GM10847 (cell line): ENCODE results near the gene ZNF335.

ENCODE experiments used
- POLR2A ChIP-seq: IDR thresholded peaks from 2 replicates; pipeline ENCODE4 v1.6.1; 2011; ENCODE audit not compliant: insufficient read length; ENCODE audit errors: extremely low read depth

ZNF335 gene

DNA sequence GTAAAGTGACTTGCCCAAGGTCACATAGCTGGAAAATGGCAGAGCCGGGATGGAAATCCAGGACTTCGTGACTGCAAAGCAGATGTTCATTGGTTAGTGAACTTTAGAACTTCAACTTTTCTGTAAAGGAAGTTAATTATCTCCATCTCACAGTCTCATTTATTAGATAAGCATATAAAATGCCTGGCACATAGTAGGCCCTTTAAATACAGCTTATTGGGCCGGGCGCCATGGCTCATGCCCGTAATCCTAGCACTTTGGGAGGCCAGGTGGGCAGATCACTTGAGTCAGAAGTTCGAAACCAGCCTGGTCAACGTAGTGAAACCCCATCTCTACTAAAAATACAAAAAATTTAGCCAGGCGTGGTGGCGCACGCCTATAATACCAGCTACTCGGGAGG is 35.0 kb upstream of the ZNF335 start:
- no peak for TF ChIP-seq POLR2A

DNA sequence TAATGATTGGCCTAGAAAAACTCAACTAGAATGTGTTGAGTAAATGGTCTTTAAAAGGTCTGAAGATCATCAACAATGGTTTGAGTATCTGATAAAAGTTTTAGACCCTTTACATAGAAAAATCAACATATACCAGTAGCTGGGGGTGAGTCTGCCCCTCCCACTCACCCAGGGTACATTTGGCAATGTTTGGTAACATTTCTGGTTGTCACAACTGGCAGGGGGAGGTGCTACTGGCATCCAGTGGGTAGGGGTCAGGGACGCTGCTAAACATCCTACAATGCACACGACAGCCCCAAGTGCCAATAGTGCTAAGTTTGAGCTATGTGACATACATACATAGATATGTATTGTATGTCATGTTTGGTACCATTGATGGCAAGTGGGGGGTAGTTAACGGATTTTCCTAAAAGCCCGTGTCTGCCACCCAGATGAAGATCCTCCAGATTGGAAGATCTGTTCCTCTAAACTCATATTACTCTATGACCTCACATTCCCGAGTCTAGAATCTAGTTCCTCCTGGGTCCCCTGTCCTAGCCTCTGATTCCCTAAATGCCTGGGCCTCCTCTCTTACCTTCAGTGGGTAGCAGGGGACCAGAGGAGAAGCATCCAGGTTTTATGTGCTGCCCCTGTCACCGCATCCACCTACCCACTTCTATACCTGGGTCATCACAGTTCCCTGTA is 34.2 kb upstream of the ZNF335 start:
- no peak for TF ChIP-seq POLR2A

DNA sequence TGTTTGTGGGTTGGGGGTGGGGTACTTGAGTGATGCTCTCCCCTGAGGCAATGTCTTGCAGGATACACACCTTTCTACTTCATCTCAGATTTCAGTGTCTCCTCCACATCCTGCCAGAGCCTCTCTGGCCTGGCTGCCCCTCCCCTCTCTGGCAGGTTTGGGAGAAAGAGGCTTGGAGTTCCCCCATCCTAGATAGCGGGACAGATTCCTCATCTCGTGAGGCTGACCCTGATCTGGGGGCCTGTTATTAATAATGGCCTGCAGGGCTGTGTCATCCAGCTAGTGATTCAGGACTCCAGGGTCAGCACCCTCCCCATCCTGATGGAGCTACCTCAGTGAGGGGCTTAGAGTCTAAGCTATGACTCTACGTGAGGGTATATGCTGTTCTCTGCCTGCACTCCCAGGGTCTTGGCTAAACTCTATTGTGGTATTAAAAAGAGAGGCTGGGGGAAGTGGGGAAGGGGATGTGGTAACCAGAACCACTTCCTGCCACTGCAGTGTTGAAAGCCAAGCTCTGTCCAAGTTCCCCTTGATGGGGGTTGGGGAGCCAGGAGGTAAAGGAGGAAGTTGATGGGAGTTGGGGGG is 33.0 kb upstream of the ZNF335 start:
- no peak for TF ChIP-seq POLR2A

DNA sequence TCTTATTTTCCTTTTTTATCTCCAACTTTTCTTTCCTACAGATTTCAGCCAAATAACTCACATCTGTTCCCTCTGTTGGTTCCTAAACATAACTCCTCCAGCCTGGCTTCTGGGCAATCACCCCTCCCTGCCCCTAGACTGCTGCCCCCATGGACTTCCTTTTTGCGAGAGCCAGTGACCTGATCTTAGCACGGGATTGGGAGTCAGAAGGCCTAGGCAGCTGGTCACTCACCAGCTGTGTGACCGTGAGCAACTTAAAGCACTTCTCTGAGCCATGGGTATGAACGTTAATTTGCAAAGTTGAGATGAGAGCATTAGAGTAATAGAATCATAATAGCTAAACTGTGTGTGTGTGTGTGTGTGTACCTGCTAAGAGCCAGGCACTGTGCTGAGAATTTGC is 32.2 kb upstream of the ZNF335 start:
- no peak for TF ChIP-seq POLR2A

DNA sequence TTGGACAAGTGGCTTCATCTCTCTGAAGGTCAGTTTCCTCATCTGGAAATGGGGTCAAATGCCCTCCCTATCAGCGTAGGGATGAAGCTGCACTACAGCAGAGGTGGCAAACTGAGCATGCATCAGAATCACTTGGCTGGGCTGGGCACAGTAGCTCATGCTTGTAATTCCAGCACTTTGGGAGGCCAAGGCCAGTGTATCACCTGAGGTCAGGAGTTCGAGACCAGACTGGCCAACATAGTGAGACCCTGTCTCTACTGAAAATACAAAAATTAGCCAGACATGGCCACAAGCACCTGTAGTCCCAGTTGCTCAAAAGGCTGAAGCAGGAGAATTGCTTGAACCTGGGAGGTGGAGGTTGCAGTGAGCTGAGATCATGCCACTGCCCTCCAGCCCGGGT is 30.0 kb upstream of the ZNF335 start:
- no peak for TF ChIP-seq POLR2A

DNA sequence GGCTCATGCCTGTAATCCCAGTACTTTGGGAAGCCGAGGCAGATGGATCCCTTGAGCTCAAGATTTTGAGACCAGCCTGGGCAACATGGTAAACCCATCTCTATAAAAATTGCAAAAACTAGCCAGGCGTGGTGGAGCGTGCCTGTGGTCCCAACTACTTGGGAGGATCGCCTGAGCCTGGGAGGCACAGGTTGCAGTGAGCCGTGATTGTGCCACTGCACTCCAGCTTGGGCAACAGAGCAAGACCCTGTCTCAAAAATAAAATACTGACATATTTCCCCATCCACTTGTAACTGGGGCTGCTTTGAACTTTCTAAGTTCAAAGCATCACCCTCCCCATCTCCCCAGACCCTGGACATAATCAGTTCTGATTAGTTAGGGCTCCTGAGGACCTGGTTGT is 29.5 kb upstream of the ZNF335 start:
- no peak for TF ChIP-seq POLR2A

DNA sequence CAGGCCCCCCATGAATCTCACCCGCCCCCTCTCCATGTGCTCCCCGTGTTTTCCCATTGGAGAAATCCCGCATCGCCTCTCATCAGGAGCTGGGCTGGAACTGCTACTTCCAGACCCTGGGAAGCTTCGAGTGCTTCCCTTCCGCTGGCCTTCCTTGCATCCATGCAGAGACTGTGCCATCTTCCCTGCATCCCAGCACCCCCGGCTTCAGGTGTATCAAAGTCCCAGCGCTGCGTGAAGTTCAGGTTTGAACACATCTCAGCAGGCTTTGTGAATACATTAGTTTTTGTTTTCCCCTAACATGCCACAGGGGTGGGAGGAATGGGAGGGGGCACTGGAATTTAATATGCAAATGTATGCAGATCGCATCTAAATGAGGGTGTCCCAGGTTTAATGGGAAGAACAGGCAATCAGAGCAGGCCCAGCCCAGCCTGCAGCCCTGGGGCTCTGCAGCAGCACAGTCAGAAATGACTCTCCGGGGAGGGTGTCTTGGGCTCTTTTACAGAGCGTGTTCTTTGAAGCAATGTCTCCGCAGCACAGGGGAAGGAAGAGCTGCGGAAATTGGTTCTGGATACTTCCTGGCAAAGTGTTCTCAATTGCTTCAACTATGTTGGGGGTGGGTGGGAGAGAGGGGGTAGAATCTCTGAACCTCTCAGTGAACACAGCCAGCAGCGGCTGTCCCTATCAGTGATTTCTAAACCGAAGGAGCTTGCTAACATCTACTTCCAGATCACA is 28.4 kb upstream of the ZNF335 start:
- TF ChIP-seq POLR2A = no peak

DNA sequence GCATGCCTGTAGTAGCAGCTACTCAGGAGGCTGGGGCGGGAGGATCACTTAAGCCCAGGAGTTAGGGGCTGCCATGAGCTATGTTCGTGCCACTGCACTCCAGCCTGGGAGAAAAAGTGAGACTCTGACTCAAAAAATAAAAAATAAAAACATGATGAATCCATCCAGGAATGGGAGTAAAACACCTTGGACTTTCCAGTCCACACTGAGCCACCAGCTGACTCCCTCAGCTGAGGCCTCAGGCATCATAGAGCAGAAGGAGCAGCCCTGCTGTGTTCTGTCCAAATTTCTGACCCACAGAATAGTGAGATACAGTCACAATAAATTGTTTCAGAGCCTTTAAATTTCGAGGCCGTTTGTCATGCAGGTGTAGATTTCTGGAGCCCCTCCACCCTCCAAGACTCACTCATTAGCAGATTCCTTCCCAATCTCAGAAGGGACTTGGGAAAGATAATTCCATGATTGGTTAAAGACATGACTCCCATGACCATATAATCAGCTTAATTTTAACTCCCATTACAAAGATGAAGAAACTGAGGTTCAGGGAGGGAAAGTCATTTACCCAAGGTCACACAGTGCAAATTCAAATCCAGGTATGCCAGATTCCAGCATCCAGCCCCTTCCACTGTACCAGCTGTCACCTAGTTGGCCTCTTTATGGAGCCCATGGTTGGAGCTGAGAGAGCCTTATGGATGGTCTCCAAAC is 27.7 kb upstream of the ZNF335 start:
- no peak for TF ChIP-seq POLR2A

DNA sequence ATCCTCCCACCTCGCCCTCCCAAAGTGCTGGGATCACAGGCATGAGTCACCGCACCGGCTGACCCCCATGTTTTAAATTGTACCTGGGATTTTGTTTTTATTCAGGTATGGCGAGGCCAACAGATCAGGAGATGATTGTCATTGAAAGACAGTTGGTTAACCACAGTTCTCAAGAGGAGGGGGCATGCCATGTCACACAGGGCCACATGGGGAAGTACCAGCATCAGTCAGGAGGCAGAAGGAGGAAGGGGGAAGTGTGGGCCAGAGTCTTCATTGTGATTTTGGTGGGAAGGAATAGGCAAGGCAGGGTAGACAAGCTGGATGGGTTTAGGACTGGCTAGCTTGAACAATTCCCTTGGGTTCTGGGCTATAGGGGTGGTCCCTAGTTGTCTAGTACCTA is 26.8 kb upstream of the ZNF335 start:
- no peak for TF ChIP-seq POLR2A

DNA sequence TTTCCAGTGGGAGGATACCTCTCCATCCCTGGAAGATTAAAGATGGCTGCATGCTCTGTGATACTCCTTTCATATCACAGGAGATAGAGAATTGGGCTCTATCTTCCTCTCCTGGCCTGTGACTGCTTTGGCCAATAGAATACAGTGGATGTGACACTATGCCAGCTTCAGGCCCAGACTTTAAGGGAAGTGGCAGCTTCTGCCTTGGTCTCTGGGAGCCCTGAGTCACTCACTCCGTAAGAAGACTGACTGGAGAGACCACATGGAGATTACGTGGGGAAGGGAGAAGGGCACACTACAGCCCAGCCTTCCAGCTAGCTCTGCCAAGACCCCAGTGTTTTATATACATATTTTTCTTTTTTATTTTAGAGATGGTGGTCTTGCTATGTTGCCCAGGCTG is 26.3 kb upstream of the ZNF335 start:
- TF ChIP-seq POLR2A = no peak

DNA sequence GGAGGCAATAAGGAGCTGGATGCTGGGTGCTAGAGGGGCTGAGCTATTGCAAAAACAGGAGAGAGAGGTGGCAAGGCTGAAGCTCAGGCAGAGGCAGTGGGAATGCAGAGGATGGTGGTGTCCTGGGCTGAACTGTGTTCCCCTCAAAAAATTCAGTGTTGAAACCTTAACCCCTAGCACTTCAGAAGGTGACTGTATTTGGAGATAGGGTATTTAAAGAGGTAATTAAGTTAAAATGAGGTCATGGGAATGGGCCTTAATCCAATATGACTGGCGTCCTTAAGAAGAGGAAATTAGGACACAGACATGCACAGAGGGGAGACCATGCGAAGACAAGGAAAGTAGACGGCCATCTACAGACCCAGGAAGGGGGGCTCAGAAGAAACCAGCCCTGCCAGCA is 25.2 kb upstream of the ZNF335 start:
- no peak for TF ChIP-seq POLR2A

DNA sequence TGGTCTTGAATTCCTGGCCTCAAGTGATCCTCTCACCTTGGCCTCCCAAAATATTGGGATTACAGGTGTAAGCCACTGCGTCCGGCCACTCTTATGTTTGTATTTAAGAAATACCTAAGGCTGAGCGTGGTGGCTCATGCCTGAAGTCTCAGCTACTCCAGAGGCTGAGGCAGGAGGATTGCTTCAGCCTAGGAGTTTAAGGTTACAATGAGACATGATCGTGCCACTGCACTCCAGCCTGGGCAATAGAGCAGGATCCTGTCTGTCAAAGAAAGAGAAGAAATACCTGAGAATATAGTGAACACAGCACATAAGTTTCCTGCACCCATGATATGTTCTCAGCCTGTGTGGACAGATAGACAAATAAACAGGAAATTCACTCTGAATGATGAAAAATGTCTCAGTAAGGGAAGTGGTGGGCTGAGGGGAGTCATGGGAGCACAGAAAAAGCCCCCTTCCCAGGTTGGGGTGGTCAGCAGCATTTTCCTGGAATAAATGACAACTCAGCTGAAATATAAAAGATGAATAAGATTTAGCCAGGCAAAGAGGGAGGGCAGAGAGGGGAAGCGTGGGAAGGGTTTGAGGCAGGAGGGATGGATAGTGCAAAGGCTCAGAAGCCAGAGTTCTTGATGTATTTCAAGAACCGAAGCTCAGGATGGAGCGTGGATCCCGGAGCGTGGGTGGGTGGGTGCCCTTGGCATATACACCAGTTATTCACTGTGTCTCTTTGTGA is 22.9 kb upstream of the ZNF335 start:
- TF ChIP-seq POLR2A = no peak

DNA sequence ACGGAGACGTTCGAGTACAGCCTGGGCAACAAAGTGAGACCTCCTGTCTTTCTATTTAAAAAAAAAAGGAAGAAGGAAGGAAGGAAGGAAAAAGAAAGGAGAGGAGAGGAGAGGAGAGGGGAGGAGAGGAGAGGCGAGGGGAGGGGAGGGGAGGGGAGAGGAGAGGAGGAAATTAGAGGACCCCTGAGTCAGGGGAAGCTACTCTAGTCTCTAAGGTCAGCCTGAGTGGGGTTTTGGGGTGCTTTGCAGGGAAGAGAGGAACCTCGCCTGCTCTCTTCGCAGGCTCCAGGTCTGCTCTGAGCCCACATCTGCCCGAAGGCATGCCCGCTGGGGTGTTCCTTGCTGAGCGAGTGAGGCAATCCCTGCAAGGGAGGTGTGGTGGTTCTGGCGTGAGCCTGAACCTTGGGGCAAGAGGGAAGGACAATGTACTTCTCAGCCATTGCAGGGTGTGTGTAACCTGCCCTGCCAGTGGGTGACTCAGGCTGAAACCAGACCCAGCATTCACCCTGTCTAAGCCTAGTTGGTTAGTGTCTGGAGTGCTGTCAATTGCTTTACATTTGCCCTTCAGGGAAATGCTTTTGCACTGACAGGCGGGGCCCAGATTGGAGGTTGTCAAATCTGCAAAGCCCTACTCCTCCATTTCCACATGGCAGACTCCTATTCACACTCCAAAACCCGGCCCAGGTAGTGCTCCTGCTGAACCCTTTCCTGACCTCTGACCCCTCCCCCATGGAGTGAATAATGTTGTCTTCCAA is 21.4 kb upstream of the ZNF335 start:
- no peak for TF ChIP-seq POLR2A

DNA sequence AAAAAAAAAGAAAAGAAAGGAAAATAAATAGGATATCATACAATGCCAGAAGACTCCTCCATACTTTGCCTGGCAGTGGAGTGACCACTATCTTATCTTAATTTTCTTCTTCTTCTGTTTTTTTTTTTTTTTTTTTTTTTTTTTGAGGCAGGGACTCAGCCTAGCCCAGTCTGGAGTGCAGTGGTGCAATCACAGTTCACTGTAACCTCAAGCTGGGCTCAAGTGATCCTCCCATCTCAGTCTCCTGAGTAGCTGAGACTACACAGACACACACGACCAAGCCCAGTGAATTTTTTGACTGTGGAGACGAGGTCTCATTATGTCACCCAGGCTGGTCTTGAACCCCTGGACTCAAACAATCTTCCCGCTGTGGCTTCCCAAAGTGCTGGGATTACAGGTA is 19.6 kb upstream of the ZNF335 start:
- no peak for TF ChIP-seq POLR2A
